Measurements from ENCODE around the gene GTF3C1.

GTF3C1 gene

GRCh38 chr16:27526180-27526579 is 23.5 kb downstream of the GTF3C1 start:
- no peak overlapping the region for H3K27ac ChIP-seq (ENCODE audit: low read length)
- no peak overlapping the region for H3K4me3 ChIP-seq (ENCODE audit: low read length)

GRCh38 chr16:27522173-27522707 is 27.5 kb downstream of the GTF3C1 start:
- Histone ChIP-seq H3K27ac (ENCODE audit: low read length) (no peak overlapping the region), H3K9me3 (ENCODE audit: insufficient read depth, low read length) (no peaks in the 10 kb centered on the region), H3K4me1 (ENCODE audit: low read length) (no peaks in the 10 kb centered on the region), H3K4me3 (ENCODE audit: low read length) (no peak overlapping the region), H3K27me3 (ENCODE audit: low read depth, low read length) (no peaks in the 10 kb centered on the region), H3K79me2 (ENCODE audit: low read length) (no peaks in the 10 kb centered on the region), H3K4me2 (ENCODE audit: low read length) (no peak overlapping the region), H4K20me1 (ENCODE audit: insufficient read depth, low read length) (no peaks in the 10 kb centered on the region; the same call in 1 of the 2 replicates), H3K36me3 (replicated peaks; ENCODE audit: low read depth, low read length) (peaks cover 27% of the 10 kb centered on the region), H2AFZ (ENCODE audit: low read depth, low read length) (no peak overlapping the region), H3K9ac (ENCODE audit: low read length) (no peak overlapping the region)
- TF ChIP-seq CTCF (IDR thresholded peaks at IDR 0.05; ENCODE audit: low read depth, low read length) (no peak), EZH2phosphoT487 (IDR thresholded peaks at IDR 0.05; ENCODE audit: low read depth) (no peak)

More at GRCh38 chr16:27526180-27526579, 23.5 kb downstream of the GTF3C1 start:
- Histone ChIP-seq H3K9me3 (ENCODE audit: insufficient read depth, low read length) (no peaks in the 10 kb centered on the region), H2AFZ (ENCODE audit: low read depth, low read length) (no peak overlapping the region), H3K4me1 (ENCODE audit: low read length) (no peaks in the 10 kb centered on the region), H3K36me3 (replicated peaks; ENCODE audit: low read depth, low read length) (peaks cover 32% of the 10 kb centered on the region), H3K79me2 (ENCODE audit: low read length) (no peaks in the 10 kb centered on the region), H3K27me3 (ENCODE audit: low read depth, low read length) (no peaks in the 10 kb centered on the region), H4K20me1 (ENCODE audit: insufficient read depth, low read length) (no peaks in the 10 kb centered on the region; the same call in 1 of the 2 replicates), H3K4me2 (ENCODE audit: low read length) (no peak overlapping the region), H3K9ac (ENCODE audit: low read length) (no peak overlapping the region)
- TF ChIP-seq CTCF (IDR thresholded peaks at IDR 0.05; ENCODE audit: low read depth, low read length), result no peak
- no peak for TF ChIP-seq EZH2phosphoT487 (IDR thresholded peaks at IDR 0.05; ENCODE audit: low read depth)

- TF ChIP-seq EZH2phosphoT487 (IDR thresholded peaks at IDR 0.05; ENCODE audit: low read depth) (no peak), CTCF (IDR thresholded peaks at IDR 0.05; ENCODE audit: low read depth, low read length) (no peak)
- Histone ChIP-seq H4K20me1 (ENCODE audit: insufficient read depth, low read length) (no peaks in the 10 kb centered on the region; the same call in 1 of the 2 replicates), H3K4me2 (ENCODE audit: low read length) (no peak overlapping the region), H3K79me2 (ENCODE audit: low read length) (no peaks in the 10 kb centered on the region), H3K36me3 (replicated peaks; ENCODE audit: low read depth, low read length) (peaks cover 20% of the 10 kb centered on the region), H3K9ac (ENCODE audit: low read length) (no peak overlapping the region), H2AFZ (ENCODE audit: low read depth, low read length) (no peak overlapping the region), H3K9me3 (ENCODE audit: insufficient read depth, low read length) (no peaks in the 10 kb centered on the region), H3K27ac (ENCODE audit: low read length) (no peak overlapping the region), H3K4me3 (ENCODE audit: low read length) (no peak overlapping the region), H3K4me1 (ENCODE audit: low read length) (no peaks in the 10 kb centered on the region), H3K27me3 (ENCODE audit: low read depth, low read length) (no peaks in the 10 kb centered on the region)
Observed at GRCh38 chr16:27520982-27521673, 28.6 kb downstream of the GTF3C1 start.

- H3K27ac ChIP-seq (ENCODE audit: low read length), result no peak overlapping the region
- TF ChIP-seq CTCF (IDR thresholded peaks at IDR 0.05; ENCODE audit: low read depth, low read length), result no peak
- TF ChIP-seq EZH2phosphoT487 (IDR thresholded peaks at IDR 0.05; ENCODE audit: low read depth), result no peak
Observed at GRCh38 chr16:27518226-27518625, 31.5 kb downstream of the GTF3C1 start.

More at GRCh38 chr16:27518226-27518625, 31.5 kb downstream of the GTF3C1 start:
- Histone ChIP-seq H3K9ac (ENCODE audit: low read length) (no peak overlapping the region), H3K4me3 (ENCODE audit: low read length) (no peak overlapping the region), H2AFZ (ENCODE audit: low read depth, low read length) (no peak overlapping the region), H3K4me1 (ENCODE audit: low read length) (no peaks in the 10 kb centered on the region), H3K79me2 (ENCODE audit: low read length) (no peaks in the 10 kb centered on the region), H3K4me2 (ENCODE audit: low read length) (no peak overlapping the region), H3K27me3 (ENCODE audit: low read depth, low read length) (no peaks in the 10 kb centered on the region), H3K9me3 (ENCODE audit: insufficient read depth, low read length) (no peaks in the 10 kb centered on the region), H3K36me3 (replicated peaks; ENCODE audit: low read depth, low read length) (peaks cover 12% of the 10 kb centered on the region), H4K20me1 (ENCODE audit: insufficient read depth, low read length) (no peaks in the 10 kb centered on the region)

Measured in OCI-LY3 (cell line).